Measurements from ENCODE around the gene DNAH1. TPM values are rescaled to one million over a fixed set of nuclear protein-coding genes. Genes with fewer than 3 reads are reported as not detected.

DNAH1 gene
- total RNA-seq, 1 experiment from 2014 or later: 5.5 TPM

DNA sequence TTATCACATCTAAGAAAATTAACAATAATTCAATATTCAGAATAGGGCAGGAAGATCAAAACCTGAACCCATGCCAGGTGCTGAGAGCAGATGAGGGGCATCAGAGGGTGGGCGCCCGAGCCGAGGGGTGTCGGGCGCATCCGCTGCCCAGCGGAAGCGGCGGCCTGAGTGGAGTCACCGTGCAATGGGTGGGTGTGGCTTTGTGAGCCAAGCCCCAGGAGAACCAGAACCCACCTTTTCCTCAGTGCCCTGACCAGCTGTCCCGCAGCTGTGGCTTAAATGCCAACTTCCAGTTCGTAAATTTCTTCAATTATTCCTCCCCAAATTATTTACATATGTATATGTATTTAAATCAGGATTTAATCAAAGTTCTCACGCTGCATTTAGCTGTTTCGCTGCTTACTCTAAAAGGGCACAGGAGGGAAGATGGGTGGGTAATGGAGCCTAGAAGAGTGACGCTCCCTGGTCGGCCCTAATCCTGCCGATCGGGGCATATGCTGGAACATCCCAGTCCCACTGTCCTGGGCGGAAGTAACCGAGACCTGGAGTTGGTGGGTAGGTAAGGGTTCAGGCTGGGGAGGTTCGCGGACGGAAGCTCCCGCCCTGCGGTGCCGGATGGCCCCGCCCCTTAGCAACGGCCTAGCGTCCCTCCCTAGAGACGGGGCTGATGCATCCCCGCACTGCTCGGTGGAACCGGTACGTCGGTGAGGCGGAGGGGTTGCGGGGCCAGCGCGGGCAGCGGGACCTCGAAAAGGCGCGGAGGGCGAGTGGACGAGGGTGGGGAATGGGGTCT is 1.3 kb downstream of the DNAH1 start:
- ATAC-seq: no peak
- POLR2A ChIA-PET: no interaction called here

DNA sequence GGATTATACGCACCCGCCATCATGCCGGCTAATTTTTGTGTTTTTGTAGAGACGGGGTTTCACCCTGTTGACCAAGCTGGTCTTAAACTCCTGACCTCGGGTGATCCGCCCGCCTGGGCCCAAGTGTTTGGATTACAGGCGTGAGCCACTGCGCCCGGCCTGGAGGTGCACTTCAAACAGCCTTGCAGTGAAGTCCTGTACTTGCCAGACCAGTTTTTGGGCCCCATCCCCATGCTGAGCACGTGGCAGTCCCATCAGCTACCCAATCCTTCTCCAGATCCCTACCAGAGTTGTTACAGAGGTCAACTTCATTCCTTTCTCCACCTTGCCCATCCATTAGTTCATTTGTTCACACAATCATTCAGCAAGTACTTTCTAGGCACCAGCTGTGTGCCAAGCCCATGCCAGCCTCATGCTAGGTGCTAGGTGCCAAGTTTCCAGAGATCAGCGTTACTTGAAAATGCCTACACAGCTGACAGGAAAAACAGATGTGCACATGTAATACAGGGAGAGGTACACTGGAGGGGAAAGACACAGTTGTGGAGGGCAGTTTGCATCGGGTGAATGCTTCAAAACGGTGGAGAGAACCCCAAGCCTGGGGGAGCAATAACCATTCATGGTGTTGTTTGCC is 2.2 kb downstream of the DNAH1 start:
- intact Hi-C loops (cut with micrococcal nuclease): no loop called here
- TF ChIP-seq TCF7L2 (IDR thresholded peaks at IDR 0.05; ENCODE audit: borderline replicate concordance, extremely low read depth, insufficient read depth, insufficient read length) (no peak), EZH2 (IDR thresholded peaks at IDR 0.05) (no peak), SRF (IDR thresholded peaks at IDR 0.05; ENCODE audit: low read depth) (no peak), RAD21 (IDR thresholded peaks at IDR 0.05; ENCODE audit: low read depth) (no peak), SIN3A (IDR thresholded peaks at IDR 0.05; ENCODE audit: low read depth) (no peak), POLR2A (IDR thresholded peaks at IDR 0.05; ENCODE audit: borderline replicate concordance, extremely low read depth, insufficient read depth, insufficient read length) (no peak), ELF1 (IDR thresholded peaks at IDR 0.05; ENCODE audit: borderline replicate concordance, low read depth) (no peak), JUND (IDR thresholded peaks at IDR 0.05) (no peak), YY1 (IDR thresholded peaks at IDR 0.05; ENCODE audit: extremely low read depth, insufficient replicate concordance, low read depth, low read length) (no peak), EGR1 (IDR thresholded peaks at IDR 0.05; ENCODE audit: low read depth) (no peak), FOSL1 (IDR thresholded peaks at IDR 0.05; ENCODE audit: low read depth) (no peak), CBX3 (IDR thresholded peaks at IDR 0.05; ENCODE audit: low read depth) (no peak), EZH2phosphoT487 (IDR thresholded peaks at IDR 0.05; ENCODE audit: borderline replicate concordance) (no peak)
- TF ChIP-seq, protein P1, sequence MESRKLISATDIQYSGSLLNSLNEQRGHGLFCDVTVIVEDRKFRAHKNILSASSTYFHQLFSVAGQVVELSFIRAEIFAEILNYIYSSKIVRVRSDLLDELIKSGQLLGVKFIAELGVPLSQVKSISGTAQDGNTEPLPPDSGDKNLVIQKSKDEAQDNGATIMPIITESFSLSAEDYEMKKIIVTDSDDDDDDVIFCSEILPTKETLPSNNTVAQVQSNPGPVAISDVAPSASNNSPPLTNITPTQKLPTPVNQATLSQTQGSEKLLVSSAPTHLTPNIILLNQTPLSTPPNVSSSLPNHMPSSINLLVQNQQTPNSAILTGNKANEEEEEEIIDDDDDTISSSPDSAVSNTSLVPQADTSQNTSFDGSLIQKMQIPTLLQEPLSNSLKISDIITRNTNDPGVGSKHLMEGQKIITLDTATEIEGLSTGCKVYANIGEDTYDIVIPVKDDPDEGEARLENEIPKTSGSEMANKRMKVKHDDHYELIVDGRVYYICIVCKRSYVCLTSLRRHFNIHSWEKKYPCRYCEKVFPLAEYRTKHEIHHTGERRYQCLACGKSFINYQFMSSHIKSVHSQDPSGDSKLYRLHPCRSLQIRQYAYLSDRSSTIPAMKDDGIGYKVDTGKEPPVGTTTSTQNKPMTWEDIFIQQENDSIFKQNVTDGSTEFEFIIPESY (IDR thresholded peaks at IDR 0.05; ENCODE audit: extremely low read depth, insufficient replicate concordance, low read length): no peak
- TF ChIP-seq, protein P2, sequence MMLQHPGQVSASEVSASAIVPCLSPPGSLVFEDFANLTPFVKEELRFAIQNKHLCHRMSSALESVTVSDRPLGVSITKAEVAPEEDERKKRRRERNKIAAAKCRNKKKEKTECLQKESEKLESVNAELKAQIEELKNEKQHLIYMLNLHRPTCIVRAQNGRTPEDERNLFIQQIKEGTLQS (IDR thresholded peaks at IDR 0.05): no peak
- TF ChIP-seq, protein P3, sequence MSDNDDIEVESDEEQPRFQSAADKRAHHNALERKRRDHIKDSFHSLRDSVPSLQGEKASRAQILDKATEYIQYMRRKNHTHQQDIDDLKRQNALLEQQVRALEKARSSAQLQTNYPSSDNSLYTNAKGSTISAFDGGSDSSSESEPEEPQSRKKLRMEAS (IDR thresholded peaks at IDR 0.05): no peak; the same call in 1 of the 2 replicates
- DNase-seq (ENCODE audit: low read depth, low spot score) (no peak), ATAC-seq (no peak)
- H3K4me3 ChIP-seq (replicated peaks in 1 of 2; ENCODE audit: low read depth in 1 of 2, low read length in 2 of 2): no peak overlapping the region
- no peak overlapping the region for H3K4me2 ChIP-seq (ENCODE audit: low read length)
- BruUV-seq (replicated peaks): no TSS peak
- H3K9me3 ChIP-seq (ENCODE audit: control insufficient read depth in 1 of 2, insufficient read depth in 1 of 2, low read depth in 1 of 2, low read length in 2 of 2): no peaks in the 10 kb centered on the region
- ChIA-PET POLR2A (no interaction called here), RAD21 (ENCODE audit: low non-redundant PET in 1 of 2, low total read pairs in 2 of 2, uncharacterized antibody in 2 of 2, unreplicated experiment in 2 of 2) (no interaction called here), CTCF (no interaction called here)
- H3K9ac ChIP-seq (ENCODE audit: low read length): no peak overlapping the region
- H3K27ac ChIP-seq (ENCODE audit: low read depth, low read length): no peak overlapping the region
- no peaks in the 10 kb centered on the region for H3K79me2 ChIP-seq (ENCODE audit: insufficient read depth, low read length)
- no peaks in the 10 kb centered on the region for H3K36me3 ChIP-seq (ENCODE audit: control insufficient read depth in 1 of 2, insufficient read depth in 2 of 2, low read length in 2 of 2)
- H3K27me3 ChIP-seq (ENCODE audit: insufficient read depth, low read length): no peaks in the 10 kb centered on the region
- no peak overlapping the region for H2AFZ ChIP-seq (ENCODE audit: low read depth, low read length, poor library complexity, severe bottlenecking)
- H3K4me1 ChIP-seq (ENCODE audit: control insufficient read depth in 1 of 2, insufficient read depth in 2 of 2, low read length in 2 of 2): peaks cover 12 to 21% of the 10 kb centered on the region in 2 experiments; a peak in 3 of 4 replicates
- no peaks in the 10 kb centered on the region for H3K9me2 ChIP-seq (ENCODE audit: insufficient read depth)
- no peaks in the 10 kb centered on the region for H4K20me1 ChIP-seq (ENCODE audit: insufficient read depth)

More for the DNA sequence above, 1.3 kb downstream of the DNAH1 start:
- Histone ChIP-seq H3K9me2 (ENCODE audit: insufficient read depth) (no peaks in the 10 kb centered on the region), H4K20me1 (ENCODE audit: insufficient read depth) (no peaks in the 10 kb centered on the region), H3K4me2 (ENCODE audit: low read length) (no peak overlapping the region), H3K36me3 (ENCODE audit: control insufficient read depth in 1 of 2, insufficient read depth in 2 of 2, low read length in 2 of 2) (no peaks in the 10 kb centered on the region), H3K4me1 (ENCODE audit: control insufficient read depth in 1 of 2, insufficient read depth in 2 of 2, low read length in 2 of 2) (peaks cover 15 to 27% of the 10 kb centered on the region in 2 experiments; a peak in 3 of 4 replicates), H3K4me3 (replicated peaks in 1 of 2; ENCODE audit: low read depth in 1 of 2, low read length in 2 of 2) (no peak overlapping the region), H3K9me3 (ENCODE audit: control insufficient read depth in 1 of 2, insufficient read depth in 1 of 2, low read depth in 1 of 2, low read length in 2 of 2) (no peaks in the 10 kb centered on the region), H3K79me2 (ENCODE audit: insufficient read depth, low read length) (no peaks in the 10 kb centered on the region), H3K9ac (ENCODE audit: low read length) (no peak overlapping the region), H2AFZ (ENCODE audit: low read depth, low read length, poor library complexity, severe bottlenecking) (no peak overlapping the region), H3K27me3 (ENCODE audit: insufficient read depth, low read length) (no peaks in the 10 kb centered on the region), H3K27ac (ENCODE audit: low read depth, low read length) (no peak overlapping the region)
- no peak for DNase-seq (ENCODE audit: low read depth, low spot score)
- intact Hi-C loops (cut with micrococcal nuclease): no loop called here
- TF ChIP-seq SP1 (IDR thresholded peaks at IDR 0.05; ENCODE audit: low read depth): no peak
- ChIA-PET CTCF (no interaction called here), RAD21 (ENCODE audit: low non-redundant PET in 1 of 2, low total read pairs in 2 of 2, uncharacterized antibody in 2 of 2, unreplicated experiment in 2 of 2) (no interaction called here)
- BruUV-seq (replicated peaks): no TSS peak
